GM18873 (cell line): ENCODE results near the gene HTR1D.

Source experiments
- ATAC-seq: cut with Tn5 transposase; IDR thresholded peaks from one replicate; pipeline ENCODE4 v1.9.1; 2021; ENCODE audit warnings: mild to moderate bottlenecking, moderate library complexity, moderate number of reproducible peaks; ENCODE audit not compliant: unreplicated experiment, low FRiP score

The HTR1D gene

DNA sequence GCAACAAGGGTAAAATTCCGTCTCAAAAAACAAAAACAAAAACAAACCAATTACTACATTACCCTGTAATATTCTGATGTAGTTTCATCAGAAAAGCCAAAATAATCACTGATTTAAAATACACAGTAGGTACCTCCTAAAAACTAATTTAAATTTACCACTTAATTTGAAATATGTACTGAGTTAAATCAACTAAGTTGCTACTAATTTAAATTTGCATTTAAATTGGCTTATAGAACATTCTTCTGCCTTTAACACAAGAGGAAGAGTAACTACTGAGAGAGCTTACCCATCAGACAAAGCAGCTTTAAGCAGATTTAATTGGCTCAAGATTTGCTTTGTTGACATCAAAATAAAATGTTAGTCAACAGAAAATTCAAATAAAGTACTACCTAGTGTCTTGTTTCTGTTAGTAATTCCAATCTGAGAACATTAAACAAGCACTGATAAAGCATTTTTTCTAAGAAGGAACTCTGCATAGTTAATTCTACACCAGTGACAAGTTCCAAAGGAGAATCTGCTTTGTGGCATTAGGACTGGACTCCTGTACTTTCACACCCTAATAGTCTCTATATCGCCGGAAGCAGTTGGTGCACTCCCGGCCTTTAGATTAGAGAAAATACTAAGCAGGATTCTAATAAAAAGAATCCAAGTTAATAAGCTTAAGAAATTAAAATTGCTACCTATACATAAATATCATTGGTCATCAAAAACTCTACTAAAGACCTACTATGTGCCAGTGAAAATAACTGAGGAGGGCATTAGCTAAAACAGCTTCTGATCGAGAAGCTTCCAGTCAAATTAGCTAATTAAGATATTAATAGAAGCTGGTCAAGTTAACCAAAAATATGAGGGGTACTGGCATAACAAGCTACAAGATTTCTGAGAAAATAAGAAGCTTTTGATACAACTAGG lies 57.1 kb downstream of the HTR1D start:
- ATAC-seq: no peak

DNA sequence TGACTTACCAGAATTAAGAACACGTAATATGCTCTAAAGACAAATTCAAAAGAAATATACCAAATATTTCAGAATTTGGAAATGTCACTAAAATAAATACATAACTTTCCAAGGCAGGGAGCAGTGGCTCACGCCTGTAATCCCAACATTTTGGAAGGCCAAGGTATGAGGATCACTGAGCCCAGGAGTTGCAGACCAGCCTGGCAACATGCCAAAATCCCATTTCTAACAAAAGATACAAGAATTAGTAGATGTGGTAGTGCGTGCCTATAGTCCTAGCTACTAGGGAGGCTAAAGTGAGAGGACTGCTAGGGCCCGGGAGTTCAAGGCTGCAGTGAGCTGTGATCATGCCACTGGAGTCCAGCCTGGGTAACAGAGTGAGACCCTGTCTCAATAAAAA lies 60.4 kb downstream of the HTR1D start:
- ATAC-seq: no peak

DNA sequence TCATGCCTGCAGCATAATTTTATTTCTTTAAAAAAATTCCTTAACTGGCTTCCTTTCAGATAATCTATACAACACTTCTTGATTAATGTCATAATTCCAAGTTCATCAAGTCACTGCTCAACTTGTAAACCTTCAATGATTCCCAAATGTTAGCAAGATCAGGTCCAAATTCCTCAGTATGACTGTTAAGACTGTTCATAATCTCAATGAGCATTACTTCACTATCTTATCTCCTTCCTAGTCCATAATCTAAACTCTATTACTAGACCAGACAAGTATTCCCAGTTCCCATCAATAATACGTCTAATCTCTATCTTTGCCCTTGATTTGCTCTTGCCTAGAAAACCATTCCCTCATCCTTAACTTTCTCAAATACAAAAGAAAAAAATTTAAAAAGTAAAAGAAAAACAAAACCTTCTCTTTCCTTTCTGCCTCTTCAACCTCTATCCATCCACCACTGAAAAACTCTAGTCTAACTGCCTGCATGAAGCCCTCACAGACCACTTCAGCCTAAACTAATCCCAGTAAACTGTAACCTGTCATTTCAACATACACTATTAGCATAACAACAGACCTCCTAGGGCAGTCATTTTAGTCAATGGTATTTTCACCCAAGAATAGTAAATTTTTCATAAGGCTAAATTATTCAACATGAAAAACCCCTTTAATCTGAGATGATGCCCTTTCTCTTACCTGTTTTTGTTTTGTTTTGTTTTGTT lies 64.2 kb downstream of the HTR1D start:
- no peak for ATAC-seq

DNA sequence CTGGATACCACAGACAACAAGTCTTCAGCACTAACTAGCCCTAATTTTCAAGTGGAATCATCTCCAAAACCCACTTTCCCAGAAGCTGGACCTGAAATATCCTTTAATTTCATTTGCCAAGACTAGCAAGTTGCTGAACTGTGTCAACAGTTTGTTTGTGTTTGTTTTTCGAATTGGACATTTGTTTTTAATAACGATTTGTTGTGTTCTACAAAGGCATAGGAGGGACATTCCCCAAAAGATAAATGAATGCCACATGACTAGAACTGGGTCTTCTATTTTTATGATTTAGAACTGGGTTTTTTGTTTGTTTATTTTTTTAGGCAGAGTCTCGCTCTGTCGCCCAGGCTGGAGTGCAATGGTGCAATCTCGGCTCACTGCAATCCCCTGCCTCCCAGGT lies 66.6 kb downstream of the HTR1D start:
- no peak for ATAC-seq

DNA sequence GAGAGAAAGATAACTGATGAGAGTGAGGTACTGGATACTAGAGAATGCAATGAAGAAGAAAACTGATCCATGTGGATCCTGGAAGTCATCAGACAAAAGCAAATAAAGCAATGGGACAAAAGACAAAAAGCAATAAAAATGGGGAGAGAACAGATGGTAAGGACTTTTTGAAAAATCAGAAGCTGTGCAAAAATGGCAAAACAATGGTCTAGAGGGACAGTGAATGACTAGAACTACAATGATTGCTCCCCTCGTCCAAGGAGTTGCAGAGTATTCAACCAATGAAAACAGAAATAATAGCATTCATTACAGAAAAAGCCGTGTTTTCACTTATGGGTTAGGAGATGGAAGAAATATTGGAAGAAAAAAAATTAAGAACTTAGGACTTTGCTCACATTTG lies 67.2 kb downstream of the HTR1D start:
- no peak for ATAC-seq

DNA sequence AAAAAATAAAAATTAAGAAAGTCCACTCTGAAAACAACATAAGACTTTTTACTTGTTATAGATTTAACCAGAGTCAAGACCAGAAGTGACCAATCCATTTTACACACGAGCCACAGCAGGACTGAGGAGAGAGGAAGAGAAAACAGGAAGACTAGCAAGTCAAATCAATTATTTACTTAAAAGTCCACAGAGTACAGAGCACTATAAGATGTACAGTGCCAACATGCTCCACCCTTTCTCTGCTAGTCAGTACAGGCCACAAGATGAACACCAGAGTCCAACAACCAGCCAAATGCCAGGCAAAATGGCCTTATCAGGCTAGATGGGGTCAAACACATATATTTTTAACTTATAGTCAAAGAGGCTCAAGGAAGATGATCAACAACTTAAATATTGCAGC lies 68.2 kb downstream of the HTR1D start:
- no peak for ATAC-seq

DNA sequence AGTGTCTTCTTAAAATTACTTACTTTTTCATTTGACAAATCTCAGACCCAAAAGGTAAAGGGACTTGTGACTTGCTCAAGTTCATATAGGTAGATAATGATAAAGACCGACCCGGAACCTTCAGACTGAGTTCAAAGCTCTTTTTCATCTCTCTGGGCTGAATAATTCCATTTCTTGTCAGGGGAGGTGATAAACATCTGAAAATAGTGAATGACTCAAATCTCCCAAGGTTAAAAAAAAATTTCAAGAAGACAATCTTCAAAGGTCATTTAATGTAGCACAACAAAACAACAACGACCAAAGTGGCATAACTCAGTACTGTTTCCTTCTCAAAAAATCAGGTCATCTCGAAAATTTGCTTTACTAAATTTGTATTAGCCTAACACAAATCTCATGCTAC lies 69.2 kb downstream of the HTR1D start:
- no peak for ATAC-seq
